Lung (tissue), 12 donors: ENCODE measurements around the gene FTSJ3. TPM values are rescaled to one million over a fixed set of nuclear protein-coding genes. Genes with fewer than 3 reads are reported as not detected.
A peak's percentile ranks its signal among the peaks of the same experiment; 100 is the strongest.

Experiments
- ATAC-seq: fragments of 200-7000 bp; cut with Tn5 transposase; one replicate; pipeline ENCODE4 v1.9.1; 2020; ENCODE audit warnings: moderate number of reproducible peaks; ENCODE audit not compliant: insufficient read depth, low FRiP score
- DNase-seq, 3 donors: peaks; one replicate each; pipeline ENCODE4 v3.0.0-alpha.2; 2013 to 2017
- H3K27ac ChIP-seq, 2 donors: one replicate each; pipeline ENCODE4 v1.5.1; 2013; ENCODE audit warnings: mild to moderate bottlenecking in 2 of 2, moderate library complexity in 2 of 2, control low read depth in 1 of 2, inconsistent platforms in 1 of 2, low read depth in 1 of 2, low read length in 1 of 2
- H3K27me3 ChIP-seq, 3 donors: one replicate each; pipeline ENCODE4 v1.5.1; 2013; ENCODE audit warnings: low read length in 2 of 3; ENCODE audit not compliant: control insufficient read depth in 3 of 3, insufficient read depth in 3 of 3
- H3K36me3 ChIP-seq, 4 donors: one replicate each; pipeline ENCODE4 v1.5.1; 2013; ENCODE audit warnings: low read length in 4 of 4, mild to moderate bottlenecking in 1 of 4, moderate library complexity in 1 of 4; ENCODE audit not compliant: control insufficient read depth in 4 of 4, insufficient read depth in 4 of 4
- H3K4me1 ChIP-seq, 5 donors: one replicate each; pipeline ENCODE4 v1.5.1; 2013; ENCODE audit warnings: low read length in 5 of 5, mild to moderate bottlenecking in 2 of 5, moderate library complexity in 1 of 5; ENCODE audit not compliant: control insufficient read depth in 5 of 5, insufficient read depth in 5 of 5
- H3K4me3 ChIP-seq: one replicate; pipeline ENCODE4 v1.5.1; 2013; ENCODE audit warnings: mild to moderate bottlenecking, control low read depth, moderate library complexity
- H3K9ac ChIP-seq, 2 donors: one replicate each; pipeline ENCODE4 v1.5.1; 2013; ENCODE audit warnings: low read length in 2 of 2, control low read depth in 1 of 2; ENCODE audit not compliant: insufficient read depth in 1 of 2
- H3K9me3 ChIP-seq, 4 donors: one replicate each; pipeline ENCODE4 v1.5.1; 2013; ENCODE audit warnings: low read length in 3 of 4, mild to moderate bottlenecking in 1 of 4, moderate library complexity in 1 of 4; ENCODE audit not compliant: control insufficient read depth in 4 of 4, insufficient read depth in 3 of 4
- CTCF ChIP-seq: IDR thresholded peaks from 2 replicates; pipeline ENCODE4 v1.5.1; 2012; ENCODE audit warnings: mild to moderate bottlenecking; ENCODE audit errors: control extremely low read depth, extremely low read depth
- WGBS, 2 donors: extraction: QIAGEN DNeasy Blood & Tissue Kit; methylation state at CpG; one replicate each; pipeline ENCODE4 v1.1.7; 2013; 5-methylcytosine and 5-hydroxymethylcytosine counted together
- polyA plus RNA-seq, 2 donors: library from polyadenylated mRNA; stranded (reverse); fragments of 200-250 nt; gene quantifications; one replicate each; pipeline ENCODE4 v1.2.1, GENCODE V29; 2013
- total RNA-seq, 2 donors: library from RNA; depleted of rRNA in 1 of 2; stranded (reverse); fragments of >200 nt in 1 of 2; gene quantifications; one replicate each; pipeline ENCODE4 v1.2.1, GENCODE V29; 2014 to 2021
- donor health status: control.
- donor health status: control.
- donor health status: Bipolar disorder and iron deficiency.
- donor health status: healthy.
- donor health status: DM: yes; HTN: yes; CAD: no.

FTSJ3 gene
- total and polyA plus RNA-seq, 4 donors = 15.4 to 39.8 (median 29.6) TPM

- peak overlapping the region; percentile 75 for H3K4me3 ChIP-seq
- 4 to 7% methylated on average over 26 of the region's 26 CpGs for WGBS, 2 donors
- DNase-seq = peak; percentile 84 to 91 (median 90)
- H3K27me3 ChIP-seq = no peaks in the 10 kb centered on the region
- peak overlapping the region; percentile 63 to 75 for H3K9ac ChIP-seq
- H3K36me3 ChIP-seq = peaks cover 3 to 10% (median 5%) of the 10 kb centered on the region in 4 donors
- peaks cover 17 to 58% (median 29%) of the 10 kb centered on the region in 5 donors for H3K4me1 ChIP-seq
- peak overlapping the region; percentile 83 to 98 for H3K27ac ChIP-seq
- TF ChIP-seq CTCF = no peak
- ATAC-seq = no peak
- no peaks in the 10 kb centered on the region for H3K9me3 ChIP-seq
Observed at GRCh38 chr17:63841350-63842172, 14.1 kb upstream of the FTSJ3 start.

GRCh38 chr17:63840591-63841349 lies 13.3 kb upstream of the FTSJ3 start:
- H3K9ac ChIP-seq = peak overlapping the region in 1 of 2 donors; percentile 75

GRCh38 chr17:63838631-63839171 lies 11.2 kb upstream of the FTSJ3 start:
- ATAC-seq (no peak), DNase-seq (peak; percentile 91 to 96 (median 95))
- peak overlapping the region in 1 of 2 donors; percentile 57 for H3K9ac ChIP-seq
- TF ChIP-seq CTCF = no peak
- H3K4me1 ChIP-seq = peaks cover 17 to 47% (median 31%) of the 10 kb centered on the region in 5 donors
- peaks cover 6 to 32% (median 19%) of the 10 kb centered on the region in 4 donors for H3K36me3 ChIP-seq
- WGBS, 2 donors = 26 to 40% methylated on average over 7 of the region's 7 CpGs
- H3K4me3 ChIP-seq = no peak overlapping the region
- H3K27ac ChIP-seq = peak overlapping the region; percentile 63 to 78
- no peaks in the 10 kb centered on the region for H3K27me3 ChIP-seq
- no peaks in the 10 kb centered on the region for H3K9me3 ChIP-seq

More at GRCh38 chr17:63840591-63841349, 13.3 kb upstream of the FTSJ3 start:
- Histone ChIP-seq H3K9me3 (no peaks in the 10 kb centered on the region), H3K27me3 (no peaks in the 10 kb centered on the region), H3K4me1 (peaks cover 17 to 58% (median 29%) of the 10 kb centered on the region in 5 donors), H3K27ac (peak overlapping the region; percentile 83 to 98), H3K4me3 (no peak overlapping the region), H3K36me3 (peaks cover 3 to 14% (median 7%) of the 10 kb centered on the region in 4 donors)
- ATAC-seq = no peak
- WGBS, 2 donors = 55 to 76% methylated on average over 4 of the region's 4 CpGs
- peak in 2 of 3 donors; percentile 44 to 54 for DNase-seq
- TF ChIP-seq CTCF = no peak
